ELR (cell line): ENCODE data around the gene CTAG1A.
"Not testable (repeated sequence)": the region's sequence is repeated elsewhere in the genome, so short reads cannot be mapped to it uniquely, and the experiment has no call there.

Experiments
- DNase-seq: peaks from one replicate; pipeline ENCODE4 v3.0.0-alpha.2; 2015; ENCODE audit warnings: low read depth

Gene CTAG1A

DNA sequence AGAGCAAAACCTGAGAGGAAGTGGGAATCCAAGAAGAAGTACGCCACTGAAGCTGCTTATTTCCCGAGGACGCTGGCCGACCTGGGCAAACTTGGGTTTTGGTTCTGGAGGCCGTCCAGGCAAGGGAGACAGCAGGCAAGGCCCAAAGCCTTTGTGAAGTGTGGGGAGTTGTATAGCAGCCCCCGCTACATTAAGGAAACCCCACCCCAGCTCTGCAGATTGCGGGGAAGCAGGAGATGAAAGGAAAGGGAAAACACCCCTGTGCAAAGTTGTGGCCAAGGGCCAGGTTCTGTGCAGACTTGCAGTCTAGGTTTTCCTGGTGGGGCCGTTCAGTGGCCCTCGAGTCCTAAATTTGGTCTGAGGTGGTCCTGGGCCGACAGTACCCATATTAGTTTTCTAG lies 11.9 kb upstream of the CTAG1A start:
- DNase-seq: not testable (repeated sequence)

GRCh38 chrX:154575076-154575475 lies 9.9 kb upstream of the CTAG1A start:
- not testable (repeated sequence) for DNase-seq

DNA sequence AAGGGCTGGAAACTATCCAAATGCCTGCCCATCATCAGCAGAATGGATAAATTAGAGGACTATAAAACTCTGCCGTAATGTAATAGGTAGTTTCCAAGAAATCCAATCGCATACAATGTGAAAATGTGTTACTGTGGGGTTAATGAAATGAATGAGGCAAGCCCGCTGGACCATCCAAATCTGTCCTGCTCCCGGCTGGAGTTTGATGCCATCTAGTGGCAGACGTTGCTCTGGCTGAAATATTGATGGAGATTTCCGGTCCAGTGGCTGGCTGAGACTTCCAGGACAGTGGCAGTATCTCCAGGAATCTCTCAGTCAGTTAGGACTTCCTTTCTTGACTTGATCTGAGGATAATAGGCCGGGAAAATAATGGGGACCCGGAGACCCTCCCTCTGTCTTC lies 1.9 kb upstream of the CTAG1A start:
- DNase-seq: not testable (repeated sequence)

DNA sequence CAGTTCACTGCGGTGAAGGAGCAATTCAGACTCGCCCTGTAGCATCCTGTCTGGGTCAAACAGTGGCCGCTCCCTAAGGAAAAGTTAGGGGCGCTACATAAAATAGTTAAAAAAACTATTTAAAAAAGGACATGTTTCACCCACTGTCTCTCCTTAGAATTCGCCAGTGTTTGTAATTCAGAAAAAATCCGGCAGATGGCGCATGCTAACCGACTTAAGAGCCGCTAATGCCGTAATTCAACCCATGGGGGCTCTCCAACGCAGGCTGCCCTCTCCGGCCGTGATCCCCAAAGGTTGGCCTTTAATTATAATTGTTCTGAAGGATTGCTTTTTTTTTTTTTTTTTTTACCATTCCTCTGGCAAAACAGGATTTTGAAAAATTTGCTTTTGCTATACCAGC lies 5.5 kb downstream of the CTAG1A start:
- DNase-seq: not testable (repeated sequence)

- DNase-seq: no peak
These were observed 7.6 kb downstream of the CTAG1A start for GRCh38 chrX:154592505-154592904.

DNA sequence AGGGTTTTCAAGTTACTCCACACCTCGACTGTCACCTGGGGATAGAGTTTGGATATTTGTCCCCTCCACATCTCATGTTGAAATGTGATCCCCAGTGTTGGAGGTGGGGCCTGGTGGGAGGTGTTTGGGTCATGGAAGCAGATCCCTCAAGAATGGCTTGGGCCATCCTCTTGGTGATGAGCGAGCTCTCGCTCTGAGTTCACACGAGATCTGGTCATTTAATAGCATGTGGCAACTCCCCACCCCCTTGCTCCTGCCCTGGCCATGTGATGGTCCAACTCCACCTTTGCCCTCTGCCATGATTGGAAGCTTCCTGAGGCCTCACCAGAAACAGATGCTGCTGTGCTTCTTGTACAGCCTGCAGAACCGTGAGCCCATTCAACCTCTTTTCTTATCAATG lies 8.3 kb downstream of the CTAG1A start:
- DNase-seq: no peak

- no peak for DNase-seq
These were observed 9.6 kb downstream of the CTAG1A start for GRCh38 chrX:154594491-154594890.

DNA sequence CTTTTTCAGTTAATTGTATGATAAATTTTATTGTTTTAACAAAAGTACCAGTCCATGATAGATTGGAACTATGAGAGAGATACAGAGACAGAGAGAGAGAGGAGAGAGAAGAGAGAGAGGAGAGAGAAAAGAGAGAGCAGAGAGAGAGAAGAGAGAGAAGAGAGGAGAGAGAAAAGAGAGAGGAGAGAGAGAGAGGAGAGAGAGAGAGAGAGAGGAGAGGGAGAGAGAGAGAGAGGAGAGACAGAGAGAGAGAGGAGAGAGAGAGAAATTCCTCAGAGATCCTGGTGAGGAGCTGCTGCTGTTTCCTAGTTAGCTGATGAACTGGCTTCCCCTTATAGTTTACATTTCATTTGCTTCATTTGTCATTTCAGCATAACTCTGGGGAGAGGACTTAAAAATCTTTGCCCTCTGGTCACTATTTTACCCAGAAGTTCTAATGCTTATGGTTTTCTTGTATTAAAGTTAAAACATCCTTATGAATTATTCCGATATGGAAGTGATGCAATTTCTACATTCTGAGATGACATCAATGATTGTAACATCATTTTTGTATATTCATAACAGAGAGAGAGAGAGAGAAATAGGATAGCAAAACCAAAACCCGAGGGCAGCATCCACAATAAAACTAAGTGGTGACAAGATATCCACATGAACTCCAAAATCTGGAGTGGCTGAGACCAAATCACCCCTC lies 10.8 kb downstream of the CTAG1A start:
- no peak for DNase-seq

- peak; percentile 65 for DNase-seq
These were observed 11.5 kb downstream of the CTAG1A start for GRCh38 chrX:154596290-154596929.

DNA sequence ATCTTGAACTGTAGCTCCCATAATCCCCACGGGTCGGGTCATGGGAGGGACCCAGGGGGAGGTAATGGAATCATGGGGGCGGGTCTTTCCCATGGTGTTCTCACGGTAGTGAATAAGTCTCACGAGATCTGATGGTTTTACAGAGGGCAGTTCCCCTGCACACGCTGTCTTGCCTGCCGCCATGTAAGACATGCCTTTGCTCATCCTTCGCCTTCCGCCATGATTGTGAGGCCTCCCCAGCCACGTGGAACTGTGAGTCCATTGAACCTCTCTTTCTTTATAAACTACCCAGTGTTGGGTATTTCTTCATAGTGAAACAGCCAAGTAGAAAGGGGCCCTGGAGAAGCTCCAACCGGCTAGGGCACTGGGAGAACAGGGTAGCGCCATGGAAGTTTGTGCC lies 12.3 kb downstream of the CTAG1A start:
- DNase-seq: no peak

DNA sequence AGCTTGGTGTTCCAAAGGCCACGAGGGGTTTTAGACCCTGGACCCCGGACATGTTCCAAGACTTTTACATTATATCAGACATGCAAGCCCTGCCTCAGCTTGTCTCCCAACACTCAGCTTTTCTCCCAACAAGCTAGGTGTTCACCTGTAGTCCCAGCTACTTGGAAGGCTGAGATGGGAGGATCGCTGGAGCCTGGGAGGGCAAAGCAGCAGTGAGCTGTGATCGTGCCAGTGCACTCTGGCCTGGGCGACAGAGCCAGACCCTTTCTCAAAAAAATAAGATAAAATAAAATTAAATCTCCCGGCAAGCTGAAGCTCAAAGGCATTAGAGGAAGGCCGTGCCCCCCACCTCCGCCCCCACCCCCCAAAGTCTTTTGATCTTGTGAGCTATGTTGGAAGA lies 13.7 kb downstream of the CTAG1A start:
- DNase-seq: no peak

- DNase-seq: no peak
These were observed 14.6 kb downstream of the CTAG1A start for GRCh38 chrX:154599531-154599930.

DNA sequence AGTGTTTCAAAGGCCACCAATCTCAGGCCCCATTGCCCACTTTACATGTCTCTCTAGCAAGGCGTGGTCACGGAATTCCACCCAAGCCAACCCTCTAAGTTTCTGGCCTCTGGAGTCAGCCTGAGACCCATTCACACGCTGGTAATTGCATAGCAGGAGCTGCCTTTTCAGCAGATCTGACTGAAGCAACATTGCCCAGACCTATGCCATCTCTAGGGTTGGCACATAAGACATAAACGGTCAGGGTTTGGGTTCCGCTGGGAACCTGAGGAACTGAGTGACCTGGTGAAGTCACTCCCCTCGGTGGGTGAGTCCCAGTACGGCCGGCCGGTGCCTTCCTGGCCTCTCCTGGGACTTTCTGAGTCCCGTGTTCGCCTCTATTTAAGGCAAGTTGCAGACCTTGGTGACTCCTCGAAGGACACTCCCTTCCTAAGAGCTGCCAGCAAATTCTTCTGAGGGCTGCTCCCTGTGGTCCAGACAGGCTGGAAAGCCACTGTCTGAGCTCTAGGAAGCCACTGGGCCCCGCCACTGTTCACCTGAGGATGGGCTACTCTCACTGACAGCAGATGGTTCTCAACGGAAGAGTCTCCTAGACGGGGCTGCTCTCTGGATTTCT lies 15.9 kb downstream of the CTAG1A start:
- DNase-seq: peak; percentile 30

- no peak for DNase-seq
These were observed 17.3 kb downstream of the CTAG1A start for GRCh38 chrX:154602226-154602625.

DNA sequence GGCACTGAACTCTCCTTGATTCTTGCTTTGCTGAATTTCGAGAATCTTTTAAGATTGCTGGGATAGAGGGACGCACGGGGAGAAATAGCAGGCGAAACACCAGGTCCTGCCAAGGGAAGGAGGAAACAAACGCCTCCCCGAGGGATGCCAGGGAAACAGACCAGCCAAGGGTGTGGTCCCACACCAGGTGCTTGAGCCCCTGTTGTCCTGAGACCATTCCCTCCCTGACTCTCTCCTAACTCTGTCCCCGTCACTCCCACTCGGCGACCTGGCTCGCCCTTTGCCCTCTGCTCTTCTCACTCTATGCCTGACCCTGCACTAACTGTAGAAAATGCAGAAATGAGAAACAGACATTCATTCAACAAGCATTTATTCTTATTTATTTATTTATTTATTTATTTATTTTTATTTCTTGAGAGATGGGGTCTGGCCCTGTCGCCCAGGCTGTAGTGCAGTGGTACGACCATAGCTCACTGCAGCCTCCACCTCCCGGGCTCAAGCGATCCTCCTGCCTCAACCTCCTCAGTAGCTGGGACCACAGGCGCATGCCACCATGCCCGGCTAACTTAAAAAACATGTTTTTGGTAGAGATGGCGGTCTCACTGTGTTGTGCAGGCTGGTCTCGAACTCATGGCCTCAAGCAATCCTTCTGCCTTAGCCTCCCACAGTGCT lies 18.0 kb downstream of the CTAG1A start:
- DNase-seq: no peak

DNA sequence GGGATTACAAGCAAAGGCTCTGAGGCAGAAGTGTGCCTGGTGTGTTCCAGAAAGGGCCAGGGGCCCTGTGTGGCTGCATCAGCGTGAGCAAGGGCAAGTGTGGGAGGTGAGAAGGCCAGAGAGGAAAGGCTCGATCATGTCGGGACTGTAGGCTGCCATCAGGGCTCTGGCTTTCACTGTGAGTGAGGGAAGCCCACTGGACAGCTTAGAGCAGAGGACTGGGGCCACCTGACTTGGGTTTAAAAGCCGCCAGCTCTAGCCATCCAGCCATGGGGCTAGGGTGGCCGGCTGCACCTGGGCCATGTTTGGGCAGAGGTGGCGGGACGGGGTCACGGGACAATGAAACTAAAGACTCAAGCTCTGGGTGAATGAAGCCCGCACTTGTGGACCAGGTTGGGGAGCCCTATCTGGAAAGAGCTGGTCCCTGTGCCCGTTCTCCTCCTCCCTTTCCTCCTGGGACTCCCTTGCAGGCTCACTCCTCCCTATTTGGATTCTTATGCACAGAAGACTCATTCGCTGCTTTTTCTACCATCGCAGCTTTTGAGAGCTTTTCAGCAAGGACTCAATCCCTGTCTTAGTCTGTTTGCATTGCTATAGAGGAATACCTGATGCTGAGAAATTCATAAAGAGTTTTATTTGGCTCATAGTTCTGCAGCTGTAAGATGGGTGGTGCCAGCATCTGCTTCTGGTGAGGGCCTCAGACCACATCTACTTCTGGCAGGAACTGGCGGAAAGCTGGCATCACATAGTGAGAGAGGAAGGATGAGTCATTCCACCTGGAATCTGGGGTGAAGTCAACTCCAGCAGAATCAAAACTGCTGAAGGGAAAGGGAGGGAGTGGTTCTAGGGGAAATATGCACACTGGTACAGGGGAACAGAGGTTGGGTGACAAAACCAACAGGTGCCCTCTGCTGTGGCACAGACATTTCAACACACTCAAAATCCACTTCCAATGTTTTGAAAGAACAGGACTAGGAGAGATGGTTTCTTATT lies 18.8 kb downstream of the CTAG1A start:
- peak; percentile 80 for DNase-seq

DNA sequence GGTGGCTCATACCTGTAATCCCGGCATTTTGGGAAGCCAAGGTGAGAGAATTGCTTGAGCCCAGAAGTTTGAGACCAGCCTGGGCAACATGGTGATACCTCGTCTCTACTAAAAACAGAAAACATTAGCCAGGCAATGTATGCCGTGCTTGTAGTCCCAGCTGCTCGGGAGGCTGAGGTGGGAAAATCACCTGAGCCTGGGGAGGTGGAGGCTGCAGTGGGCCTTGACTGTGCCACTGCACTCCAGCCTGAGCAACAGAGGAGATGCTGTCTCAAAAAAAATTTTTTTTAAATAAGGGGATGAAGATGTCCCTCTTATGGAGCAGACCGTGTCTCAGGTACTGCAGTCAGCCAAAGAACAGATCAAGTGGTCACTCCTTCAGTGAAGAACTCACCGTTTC lies 20.6 kb downstream of the CTAG1A start:
- DNase-seq: no peak

DNA sequence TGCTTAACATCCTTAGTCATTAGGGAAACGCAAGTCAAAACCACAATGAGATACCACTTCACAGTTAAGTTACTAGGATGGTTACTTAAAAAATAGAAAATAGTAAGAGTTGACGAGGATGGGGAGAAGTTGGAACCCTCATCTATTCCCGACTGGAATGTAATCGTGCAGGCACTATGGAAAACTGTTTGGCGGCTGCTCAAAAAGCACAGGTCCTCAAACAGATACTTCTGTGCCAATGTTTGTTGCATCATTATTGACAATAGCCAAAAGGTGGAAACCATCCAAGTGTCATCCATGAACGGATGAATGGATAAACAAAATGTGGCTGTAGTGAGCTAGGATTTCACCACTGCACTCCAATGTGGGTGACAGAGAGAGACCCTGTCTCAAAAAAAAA lies 22.4 kb downstream of the CTAG1A start:
- no peak for DNase-seq

- not testable (repeated sequence) for DNase-seq
These were observed 23.0 kb downstream of the CTAG1A start for GRCh38 chrX:154607976-154608375.

DNA sequence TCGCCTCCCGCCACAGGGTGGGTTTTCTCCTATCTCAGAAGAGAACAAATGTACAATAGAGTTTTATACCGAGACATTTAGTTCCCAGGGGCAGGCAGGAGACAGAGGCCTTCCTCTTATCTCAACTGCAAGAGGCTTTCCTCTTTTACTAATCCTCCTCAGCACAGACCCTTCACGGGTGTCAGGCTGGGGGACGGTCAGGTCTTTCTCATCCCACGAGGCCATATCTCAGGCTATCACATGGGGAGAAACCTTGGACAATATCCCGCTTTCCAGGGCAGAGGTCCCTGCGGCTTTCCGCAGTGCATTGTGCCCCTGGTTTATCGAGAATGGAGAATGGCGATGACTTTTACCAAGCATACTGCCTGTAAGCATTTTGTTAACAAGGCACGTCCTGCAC lies 23.9 kb downstream of the CTAG1A start:
- not testable (repeated sequence) for DNase-seq

GRCh38 chrX:154611146-154611545 lies 26.2 kb downstream of the CTAG1A start:
- DNase-seq: not testable (repeated sequence)

DNA sequence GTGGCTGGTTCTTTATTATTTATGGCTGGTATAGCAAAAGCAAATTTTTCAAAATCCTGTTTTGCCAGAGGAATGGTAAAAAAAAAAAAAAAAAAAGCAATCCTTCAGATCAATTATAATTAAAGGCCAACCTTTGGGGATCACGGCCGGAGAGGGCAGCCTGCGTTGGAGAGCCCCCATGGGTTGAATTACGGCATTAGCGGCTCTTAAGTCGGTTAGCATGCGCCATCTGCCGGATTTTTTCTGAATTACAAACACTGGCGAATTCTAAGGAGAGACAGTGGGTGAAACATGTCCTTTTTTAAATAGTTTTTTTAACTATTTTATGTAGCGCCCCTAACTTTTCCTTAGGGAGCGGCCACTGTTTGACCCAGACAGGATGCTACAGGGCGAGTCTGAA lies 28.7 kb downstream of the CTAG1A start:
- not testable (repeated sequence) for DNase-seq
